Measurements from ENCODE around the gene PKN3. TPM values are rescaled to one million over a fixed set of nuclear protein-coding genes. Genes with fewer than 3 reads are reported as not detected.
"Not testable (repeated sequence)": the region's sequence is repeated elsewhere in the genome, so short reads cannot be mapped to it uniquely, and the experiment has no call there.

PKN3 gene
- total RNA-seq, 1 donor: 2.6 TPM

DNA sequence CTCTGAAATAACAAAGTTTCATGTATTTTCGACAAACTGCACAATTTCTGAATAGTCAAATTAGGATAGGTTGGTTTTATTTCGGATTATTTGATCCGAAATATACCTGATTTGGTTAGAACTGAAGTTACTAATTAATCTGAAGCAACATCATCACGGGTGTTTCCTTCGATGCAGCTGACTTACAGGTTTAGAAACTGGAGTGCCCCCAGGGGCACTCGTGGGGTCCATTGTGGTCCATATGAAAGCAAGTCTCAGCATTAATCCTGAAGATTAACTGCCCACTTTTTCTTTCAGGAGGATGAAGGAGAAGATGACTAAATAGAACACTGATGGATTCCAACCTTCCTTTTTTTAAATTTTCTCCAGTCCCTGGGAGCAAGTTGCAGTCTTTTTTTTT is 8.0 kb upstream of the PKN3 start:
- no peak for DNase-seq (ENCODE audit: low read depth)
- TF ChIP-seq, protein P1, sequence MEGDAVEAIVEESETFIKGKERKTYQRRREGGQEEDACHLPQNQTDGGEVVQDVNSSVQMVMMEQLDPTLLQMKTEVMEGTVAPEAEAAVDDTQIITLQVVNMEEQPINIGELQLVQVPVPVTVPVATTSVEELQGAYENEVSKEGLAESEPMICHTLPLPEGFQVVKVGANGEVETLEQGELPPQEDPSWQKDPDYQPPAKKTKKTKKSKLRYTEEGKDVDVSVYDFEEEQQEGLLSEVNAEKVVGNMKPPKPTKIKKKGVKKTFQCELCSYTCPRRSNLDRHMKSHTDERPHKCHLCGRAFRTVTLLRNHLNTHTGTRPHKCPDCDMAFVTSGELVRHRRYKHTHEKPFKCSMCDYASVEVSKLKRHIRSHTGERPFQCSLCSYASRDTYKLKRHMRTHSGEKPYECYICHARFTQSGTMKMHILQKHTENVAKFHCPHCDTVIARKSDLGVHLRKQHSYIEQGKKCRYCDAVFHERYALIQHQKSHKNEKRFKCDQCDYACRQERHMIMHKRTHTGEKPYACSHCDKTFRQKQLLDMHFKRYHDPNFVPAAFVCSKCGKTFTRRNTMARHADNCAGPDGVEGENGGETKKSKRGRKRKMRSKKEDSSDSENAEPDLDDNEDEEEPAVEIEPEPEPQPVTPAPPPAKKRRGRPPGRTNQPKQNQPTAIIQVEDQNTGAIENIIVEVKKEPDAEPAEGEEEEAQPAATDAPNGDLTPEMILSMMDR (IDR thresholded peaks at IDR 0.05; ENCODE audit: insufficient read depth, low read depth, low read length): no peak
- no peak overlapping the region for H3K4me3 ChIP-seq (ENCODE audit: low read depth, low read length)

GRCh38 chr9:128696923-128697707 is 5.2 kb upstream of the PKN3 start:
- TF ChIP-seq, protein P1 (IDR thresholded peaks at IDR 0.05; ENCODE audit: insufficient read depth, low read depth, low read length): no peak
- no peak overlapping the region for H3K4me3 ChIP-seq (ENCODE audit: low read depth, low read length)
- DNase-seq (ENCODE audit: low read depth): no peak

DNA sequence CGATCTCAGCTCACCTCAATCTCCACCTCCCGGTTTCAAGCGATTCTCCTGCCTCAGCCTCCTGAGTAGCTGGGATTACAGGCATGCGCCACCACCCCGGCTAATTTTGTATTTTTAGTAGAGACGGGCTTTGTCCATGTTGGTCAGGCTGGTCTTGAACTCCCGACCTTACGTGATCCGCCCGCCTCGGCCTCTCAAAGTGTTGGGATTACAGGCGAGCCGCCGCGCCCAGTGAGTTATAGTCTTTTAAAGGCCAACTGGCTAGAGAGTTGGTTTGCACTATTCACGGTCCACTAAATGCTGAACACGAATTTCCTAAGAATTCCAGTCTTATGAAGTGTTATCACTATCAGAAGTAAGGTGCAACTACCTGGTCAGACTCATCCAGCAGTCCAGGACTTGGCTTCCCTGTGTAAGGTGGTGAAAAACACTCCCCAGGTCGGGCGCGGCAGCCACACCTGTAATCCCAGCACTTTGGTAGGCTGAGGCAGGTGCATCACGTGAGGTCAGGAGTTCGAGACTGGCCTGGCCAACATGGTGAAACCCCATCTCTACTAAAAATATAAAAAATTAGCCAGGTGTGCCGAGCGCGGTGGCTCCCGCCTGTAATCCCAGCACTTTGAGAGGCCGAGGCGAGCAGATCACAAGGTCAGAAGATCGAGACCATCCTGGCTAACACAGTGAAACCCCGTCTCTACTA is 3.1 kb upstream of the PKN3 start:
- H3K4me3 ChIP-seq (ENCODE audit: low read depth, low read length); DNase-seq (ENCODE audit: low read depth): not testable (repeated sequence)

GRCh38 chr9:128701227-128701854 is 962 bp upstream of the PKN3 start:
- DNase-seq (ENCODE audit: low read depth): no peak
- TF ChIP-seq, protein P1 (IDR thresholded peaks at IDR 0.05; ENCODE audit: insufficient read depth, low read depth, low read length): no peak
- no peak overlapping the region for H3K4me3 ChIP-seq (ENCODE audit: low read depth, low read length)

GRCh38 chr9:128702949-128703615 is 779 bp downstream of the PKN3 start:
- TF ChIP-seq, protein P1 (IDR thresholded peaks at IDR 0.05; ENCODE audit: insufficient read depth, low read depth, low read length): no peak

DNA sequence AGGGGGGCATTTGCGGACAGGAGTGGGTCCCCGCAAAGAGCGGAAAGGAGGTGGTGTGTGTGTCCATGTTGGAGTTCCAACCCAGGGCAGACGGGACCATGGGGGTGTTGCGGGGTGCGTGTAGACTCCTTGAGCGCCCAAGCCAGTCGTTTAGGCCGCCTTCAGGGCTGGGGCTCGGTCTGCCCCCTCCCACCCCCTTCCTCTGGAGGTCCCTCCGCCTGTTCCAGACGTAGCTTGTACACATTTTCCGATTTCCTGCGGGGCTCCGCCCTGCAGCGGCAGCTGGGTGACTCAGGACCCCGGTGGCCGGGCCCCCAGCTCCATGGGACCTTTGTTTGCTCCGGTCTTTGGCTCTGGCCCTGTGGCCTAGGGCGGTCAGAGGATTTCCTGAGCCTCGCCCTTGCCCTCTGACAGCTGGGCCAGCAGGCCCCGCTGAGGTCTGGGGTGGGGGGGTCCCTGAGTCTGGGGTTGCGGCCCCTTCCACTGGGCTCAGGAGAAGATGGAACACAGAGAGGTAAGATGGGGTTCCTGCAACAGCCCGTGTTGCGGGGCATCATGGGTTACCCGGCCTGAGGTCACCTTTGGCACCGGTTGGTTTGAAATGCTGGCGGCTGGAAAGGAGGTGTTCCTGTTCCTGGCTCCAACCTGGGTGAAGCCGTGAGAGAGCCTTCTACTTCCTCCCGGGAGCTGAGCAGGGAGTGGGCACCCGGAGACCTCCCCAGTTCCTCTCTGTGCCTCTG is 1.5 kb downstream of the PKN3 start:
- DNase-seq (ENCODE audit: low read depth): no peak
- peak overlapping the region; percentile 79 for H3K4me3 ChIP-seq (ENCODE audit: low read depth, low read length)
- TF ChIP-seq, protein P1 (IDR thresholded peaks at IDR 0.05; ENCODE audit: insufficient read depth, low read depth, low read length): no peak

More at GRCh38 chr9:128702949-128703615, 779 bp downstream of the PKN3 start:
- peak overlapping the region; percentile 79 for H3K4me3 ChIP-seq (ENCODE audit: low read depth, low read length)
- DNase-seq (ENCODE audit: low read depth): no peak
